Small intestine (tissue), 7 donors: Measurements from ENCODE around the gene PLRG1. TPM values are rescaled to one million over a fixed set of nuclear protein-coding genes. Genes with fewer than 3 reads are reported as not detected.

Experiments
- DNase-seq, 2 donors: peaks; one replicate each; pipeline versions ENCODE4 v3.0.0 to v3.0.0-alpha.2; 2013
- FAIRE-seq: peaks from 2 replicates; lab custom pipeline; 2012; peaks lifted over from hg19 to GRCh38; lab: Jason Lieb, UNC
- H3K27ac ChIP-seq, 3 donors: one replicate each; pipeline ENCODE4 v1.5.1; 2013; ENCODE audit warnings: low read length in 2 of 3, mild to moderate bottlenecking in 2 of 3, control low read depth in 1 of 3, inconsistent platforms in 1 of 3, low read depth in 1 of 3, moderate library complexity in 1 of 3
- H3K27me3 ChIP-seq, 3 donors: one replicate each; pipeline ENCODE4 v1.6.1; 2013; ENCODE audit warnings: low read length in 3 of 3, inconsistent platforms in 1 of 3; ENCODE audit not compliant: control insufficient read depth in 3 of 3, insufficient read depth in 3 of 3
- H3K36me3 ChIP-seq, 3 donors: one replicate each; pipeline ENCODE4 v1.6.1; 2013; ENCODE audit warnings: low read length in 3 of 3, inconsistent platforms in 1 of 3, low read depth in 1 of 3, mild to moderate bottlenecking in 1 of 3, moderate library complexity in 1 of 3; ENCODE audit not compliant: control insufficient read depth in 3 of 3, insufficient read depth in 2 of 3
- H3K4me1 ChIP-seq, 3 donors: one replicate each; pipeline ENCODE4 v1.6.1; 2013; ENCODE audit warnings: low read length in 2 of 3, inconsistent platforms in 1 of 3, low read depth in 1 of 3, mild to moderate bottlenecking in 1 of 3, moderate library complexity in 1 of 3; ENCODE audit not compliant: control insufficient read depth in 3 of 3, insufficient read depth in 2 of 3
- H3K4me3 ChIP-seq, 3 donors: one replicate each; pipeline ENCODE4 v1.5.1; 2013; ENCODE audit warnings: low read length in 3 of 3, control low read depth in 1 of 3, inconsistent platforms in 1 of 3, low read depth in 1 of 3, mild to moderate bottlenecking in 1 of 3, moderate library complexity in 1 of 3
- H3K9me3 ChIP-seq, 2 donors: one replicate each; pipeline ENCODE4 v1.6.1; 2013; ENCODE audit warnings: low read depth in 1 of 2, low read length in 1 of 2; ENCODE audit not compliant: control insufficient read depth in 2 of 2, insufficient read depth in 1 of 2
- WGBS, 3 donors: extraction: QIAGEN DNeasy Blood & Tissue Kit; methylation state at CpG; one replicate each; pipeline ENCODE4 v1.1.7; 2013; 5-methylcytosine and 5-hydroxymethylcytosine counted together
- polyA plus RNA-seq, 4 donors: library from polyadenylated mRNA; stranded (reverse) in 3 of 4; unstranded in 1 of 4; fragments of 200-250 nt in 3 of 4; fragments of 120-200 nt in 1 of 4; gene quantifications; one replicate each; pipeline versions ENCODE4 v1.2.1 to v1.2.3, GENCODE V29; 2013
- donor health status: healthy with polysubstance abuse.
- donor health status: control.
- donor health status: control.
- donor health status: Bipolar disorder and iron deficiency.
- donor health status: healthy.

Gene PLRG1
- polyA plus RNA-seq, 4 donors: 41.8 to 77.2 (median 45.7) TPM

DNA sequence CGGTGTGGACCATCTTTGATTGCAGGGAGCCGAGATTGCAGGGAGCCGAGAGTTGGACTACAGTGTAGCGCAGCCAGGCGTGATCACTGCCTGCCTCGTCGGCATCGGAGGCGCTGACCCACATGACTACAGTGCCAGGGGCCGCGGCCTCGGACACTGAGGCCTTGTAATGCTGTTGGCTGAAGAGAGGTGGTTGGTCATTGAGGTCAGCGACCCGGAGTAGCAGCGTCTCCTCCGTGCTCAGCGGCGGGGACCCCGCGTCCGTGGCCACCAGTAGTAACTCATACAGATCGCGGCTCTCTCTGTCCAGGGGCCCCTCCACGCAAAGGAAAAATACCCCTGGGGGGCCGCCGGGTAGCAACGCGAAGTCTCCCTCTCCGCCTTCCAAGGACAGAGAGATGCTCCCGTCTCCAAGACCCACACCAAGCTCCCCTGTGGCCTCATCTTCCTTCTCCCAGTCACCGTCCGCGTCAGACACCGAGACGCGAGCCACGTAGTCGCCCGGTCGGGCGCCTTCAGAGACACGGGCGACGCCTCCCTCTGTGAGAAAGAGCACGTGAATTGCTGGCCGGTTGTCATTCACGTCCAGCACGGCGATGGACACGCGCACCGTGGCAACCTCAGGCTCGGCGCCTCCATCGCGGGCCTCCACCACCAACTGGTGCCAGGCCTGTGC, 60.5 kb downstream of the PLRG1 start:
- WGBS, 3 donors: 45 to 60% (median 59%) methylated on average over 50 to 56 of the region's 56 CpGs
- FAIRE-seq (no peak), DNase-seq (no peak)
- peaks cover 10 to 71% (median 16%) of the 10 kb centered on the region in 3 donors for H3K27me3 ChIP-seq
- no peak overlapping the region for H3K4me3 ChIP-seq
- no peaks in the 10 kb centered on the region for H3K9me3 ChIP-seq
- H3K4me1 ChIP-seq: peaks cover 0 to 21% (median 0%) of the 10 kb centered on the region in 3 donors
- H3K27ac ChIP-seq: no peak overlapping the region
- H3K36me3 ChIP-seq: no peaks in the 10 kb centered on the region

DNA sequence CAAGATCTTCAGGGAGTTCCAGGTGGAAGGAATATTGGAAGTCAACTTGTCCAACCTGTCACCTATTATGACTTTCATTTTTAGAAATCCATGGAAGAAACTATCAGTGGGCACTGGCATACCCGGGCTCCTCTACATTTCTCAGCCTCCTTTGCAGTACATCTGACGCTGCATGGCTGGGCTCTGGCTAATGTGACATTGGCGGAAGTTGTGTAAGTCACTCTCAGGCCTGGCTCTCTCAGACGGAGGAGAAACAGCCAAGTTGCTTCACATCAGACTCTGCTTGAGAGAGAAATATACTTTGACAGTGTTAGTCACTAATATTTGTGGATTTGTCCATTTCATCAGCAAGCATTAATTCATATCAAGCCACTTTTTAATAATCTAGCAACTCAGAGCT, 63.1 kb downstream of the PLRG1 start:
- FAIRE-seq: no peak
- Histone ChIP-seq H3K9me3 (no peaks in the 10 kb centered on the region), H3K4me1 (peaks cover 0 to 15% (median 0%) of the 10 kb centered on the region in 3 donors), H3K27ac (no peak overlapping the region), H3K4me3 (no peak overlapping the region), H3K36me3 (no peaks in the 10 kb centered on the region), H3K27me3 (peaks cover 10 to 53% (median 11%) of the 10 kb centered on the region in 3 donors)
- 76 to 85% (median 84%) methylated on average over 4 of the region's 4 CpGs for WGBS, 3 donors
- no peak for DNase-seq

DNA sequence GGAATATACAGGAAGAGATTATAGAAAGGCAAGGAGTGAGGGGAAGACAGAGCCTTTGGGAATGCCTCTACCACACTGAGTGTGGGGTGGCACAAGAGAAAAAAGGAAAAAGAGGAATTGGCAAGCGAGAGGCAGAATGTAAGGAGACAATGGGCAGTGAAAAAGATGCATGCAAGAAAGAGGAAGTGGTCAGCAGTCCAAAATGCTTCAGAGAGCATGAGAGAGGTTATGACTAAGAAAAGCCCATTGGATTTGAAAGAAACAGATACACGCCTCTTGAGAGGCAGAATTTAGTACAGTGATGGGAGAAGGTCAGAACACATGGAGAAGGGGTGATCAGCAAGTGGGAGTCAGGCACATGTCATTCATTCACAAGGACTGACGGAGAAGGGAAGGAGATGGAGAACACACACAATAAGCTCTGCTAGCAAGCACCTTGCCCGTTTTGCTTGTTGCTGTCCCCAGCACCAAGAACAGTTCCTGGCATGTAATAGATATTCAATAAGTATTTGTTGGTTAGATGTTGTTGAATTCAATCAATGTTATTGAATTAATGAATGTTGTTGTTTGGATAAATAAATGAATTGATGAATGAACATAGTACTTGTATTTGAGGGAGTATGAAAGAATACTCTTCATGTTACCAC, 65.0 kb downstream of the PLRG1 start:
- no peak overlapping the region for H3K27ac ChIP-seq
- 34 to 58% (median 45%) methylated on average over 4 of the region's 4 CpGs for WGBS, 3 donors
- H3K36me3 ChIP-seq: no peaks in the 10 kb centered on the region
- H3K4me3 ChIP-seq: no peak overlapping the region
- H3K4me1 ChIP-seq: no peaks in the 10 kb centered on the region
- H3K27me3 ChIP-seq: peaks cover 2 to 36% (median 4%) of the 10 kb centered on the region in 3 donors
- FAIRE-seq (no peak), DNase-seq (no peak)
- no peaks in the 10 kb centered on the region for H3K9me3 ChIP-seq

Other genes with a start within 250 kb of the PLRG1 start
- under 1 TPM in 2 of 4 donors, not detected in 2; 0.10 to 0.34 TPM for gene DCHS2, start 58.6 kb downstream of the PLRG1 start, polyA plus RNA-seq
- 100 to 1,000 TPM in 1 of 4 donors, under 1 TPM in 1, not detected in 2; 0.34 to 282 TPM for gene FGB, start 12.6 kb upstream of the PLRG1 start, polyA plus RNA-seq
- 10 to 100 TPM in 1 of 4 donors, under 1 TPM in 1, not detected in 2; 0.36 to 24.6 TPM for gene FGA, start 40.3 kb upstream of the PLRG1 start, polyA plus RNA-seq
- gene FGG, start 62.3 kb upstream of the PLRG1 start, polyA plus RNA-seq: 100 to 1,000 TPM in 1 of 4 donors, under 1 TPM in 1, not detected in 2; 0.42 to 143 TPM
- 10 to 100 TPM in 1 of 4 donors, 1 to 10 TPM in 3; 1.2 to 10.5 (median 5.5) TPM for gene LRAT, start 193.6 kb upstream of the PLRG1 start, polyA plus RNA-seq
- gene RBM46, start 230.9 kb upstream of the PLRG1 start, polyA plus RNA-seq: under 1 TPM in 2 of 4 donors, not detected in 2; 0.01 to 0.07 TPM